HG03457 (cell line): ENCODE measurements around the gene TBC1D22A.

ENCODE experiments used
- ATAC-seq: cut with Tn5 transposase; IDR thresholded peaks from one replicate; pipeline ENCODE4 v1.9.1; 2021; ENCODE audit warnings: moderate number of reproducible peaks; ENCODE audit not compliant: unreplicated experiment

TBC1D22A gene

DNA sequence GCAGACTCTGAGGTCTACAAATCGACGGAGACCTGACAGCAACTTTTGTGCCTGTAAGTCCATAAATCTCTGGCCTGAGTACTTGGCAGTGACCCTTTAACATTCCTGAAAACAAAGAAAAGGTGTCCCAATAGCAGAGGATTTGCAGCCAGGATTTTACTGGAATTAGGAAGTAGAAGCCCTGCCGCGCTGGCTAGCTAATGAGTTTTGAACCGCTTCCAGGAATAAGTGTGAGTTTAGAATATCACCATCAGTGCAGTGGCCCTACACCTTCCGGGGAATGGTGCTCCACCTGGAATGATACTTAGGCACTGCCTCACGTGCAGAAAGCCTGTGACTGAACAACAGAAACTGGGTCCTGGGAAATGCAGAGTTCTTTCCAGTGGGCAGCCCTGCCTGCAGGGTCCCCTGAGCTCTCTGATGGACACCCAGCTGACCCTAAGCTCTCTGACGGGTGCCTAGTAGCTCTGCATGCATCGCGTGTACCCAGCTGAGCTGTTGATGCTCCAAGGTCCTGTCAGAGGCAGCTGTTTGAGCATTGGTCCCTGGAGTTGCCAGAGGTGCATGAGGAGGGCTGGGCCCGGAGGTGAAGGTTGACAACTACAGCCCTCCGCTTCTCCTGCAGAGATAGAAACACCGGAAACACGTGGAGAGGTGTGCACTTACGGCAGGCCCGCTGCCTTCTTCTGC is 380.9 kb downstream of the TBC1D22A start:
- no peak for ATAC-seq

DNA sequence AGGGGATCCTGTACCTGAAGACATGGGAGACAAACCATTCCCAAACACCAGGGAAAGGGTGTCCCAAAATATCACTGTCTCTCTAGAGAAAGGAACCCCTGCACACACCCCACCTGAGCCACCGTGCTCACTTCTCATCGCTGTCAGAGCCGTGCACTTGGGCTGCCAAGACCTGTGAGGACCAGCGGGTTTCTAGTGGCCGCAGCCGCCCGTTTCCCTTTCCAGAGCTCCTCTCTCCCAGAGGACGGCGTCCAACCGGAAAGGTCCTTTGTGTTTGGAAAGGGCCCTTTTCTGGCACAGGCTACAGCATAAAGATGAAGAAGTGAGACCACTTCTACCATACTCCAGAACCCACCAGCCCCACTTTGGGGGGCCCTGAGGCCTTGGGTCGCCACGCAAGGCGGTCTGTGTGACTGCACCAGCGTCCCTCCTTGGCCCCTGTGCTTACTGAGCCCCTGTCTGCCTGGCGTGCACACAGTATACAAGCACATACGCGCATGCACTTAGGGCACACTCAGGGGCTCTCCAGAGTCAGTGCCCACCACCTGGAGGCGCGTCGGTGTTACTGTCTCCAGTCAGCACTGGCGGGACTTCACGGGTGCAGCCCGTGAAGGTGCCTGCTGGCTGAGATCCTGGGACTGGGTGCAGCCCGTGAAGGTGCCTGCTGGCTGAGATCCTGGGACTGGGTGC is 381.8 kb downstream of the TBC1D22A start:
- no peak for ATAC-seq

DNA sequence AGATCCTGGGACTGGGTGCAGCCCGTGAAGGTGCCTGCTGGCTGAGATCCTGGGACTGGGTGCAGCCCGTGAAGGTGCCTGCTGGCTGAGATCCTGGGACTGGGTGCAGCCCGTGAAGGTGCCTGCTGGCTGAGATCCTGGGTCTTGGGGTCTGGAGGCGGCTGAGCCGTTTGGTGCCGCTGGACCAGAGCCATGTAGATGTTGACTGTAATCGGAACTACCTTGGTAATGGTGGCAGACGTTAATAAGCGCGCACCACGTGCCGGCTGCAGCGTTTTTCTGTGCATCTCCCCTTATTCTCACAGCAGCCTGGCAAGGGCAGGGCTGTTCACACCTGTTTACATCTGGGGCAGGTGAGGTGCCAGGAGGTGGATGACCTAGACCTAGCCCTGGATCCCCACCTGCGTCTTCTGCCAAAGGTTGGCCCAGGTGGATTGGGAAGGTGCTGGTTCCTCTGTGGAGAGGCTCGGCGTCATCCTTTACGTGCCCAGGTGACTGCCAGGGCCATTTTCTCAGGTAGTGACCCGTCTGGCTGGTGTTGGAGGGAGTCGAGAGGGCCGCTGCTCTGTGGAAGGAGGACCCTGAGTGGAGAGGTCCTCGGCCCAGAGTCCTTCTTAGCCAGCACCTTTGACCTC is 382.5 kb downstream of the TBC1D22A start:
- no peak for ATAC-seq

DNA sequence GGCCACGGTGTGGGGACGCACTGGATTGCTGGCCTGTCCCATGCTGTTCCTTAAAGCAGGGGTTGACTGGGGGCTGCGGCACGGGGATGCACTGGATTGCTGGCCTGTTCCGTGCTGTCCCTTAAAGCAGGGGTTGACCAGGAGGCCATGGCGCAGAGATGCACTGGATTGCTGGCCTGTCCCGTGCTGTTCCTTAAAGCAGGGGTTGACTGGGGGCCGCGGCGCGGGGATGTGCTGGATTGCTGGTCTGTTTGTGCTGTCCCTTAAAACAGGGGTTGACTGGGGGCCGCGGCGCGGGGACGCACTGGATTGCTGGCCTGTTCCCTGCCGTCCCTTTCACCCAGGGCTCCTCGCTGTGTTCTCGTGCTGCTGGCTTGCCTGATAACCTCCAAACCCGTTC is 383.4 kb downstream of the TBC1D22A start:
- ATAC-seq: no peak

DNA sequence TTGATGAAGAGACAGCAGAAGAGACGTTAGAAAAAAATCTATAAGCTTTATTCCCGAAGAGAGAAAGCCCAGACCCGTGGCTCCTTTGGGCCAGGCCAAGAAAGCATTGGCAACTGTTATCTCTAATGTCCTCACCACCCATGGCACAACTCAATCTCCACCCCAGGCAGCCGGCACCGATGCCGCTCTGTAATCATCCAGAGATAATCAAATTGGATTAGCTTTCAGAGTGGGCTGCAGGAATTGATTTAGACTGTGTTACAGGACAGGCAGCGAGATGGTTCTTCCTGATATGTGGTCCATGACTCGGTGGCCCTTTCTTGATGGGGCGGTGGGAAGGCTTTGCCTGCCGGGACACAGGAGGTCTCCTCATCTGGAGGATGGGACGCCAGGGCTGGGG is 383.9 kb downstream of the TBC1D22A start:
- no peak for ATAC-seq

DNA sequence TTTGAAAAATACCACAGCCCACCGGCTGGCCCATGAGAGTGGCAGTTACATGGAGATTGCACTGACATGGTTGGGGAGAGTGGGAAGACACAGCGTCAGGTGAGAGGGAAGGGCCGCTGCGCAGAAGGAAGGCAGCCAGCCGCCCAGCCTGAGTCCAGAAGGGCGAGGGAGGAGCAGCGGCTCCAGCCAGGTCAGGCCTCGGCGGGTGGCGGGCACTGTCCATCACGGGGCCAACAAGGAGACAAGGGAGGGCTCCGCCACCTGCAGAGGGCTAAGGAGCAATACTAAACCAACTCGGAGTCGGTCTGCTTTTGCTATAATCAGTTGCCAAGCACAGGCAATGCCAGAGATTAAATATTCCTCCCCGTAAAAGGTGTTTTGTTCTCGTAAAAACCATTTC is 384.5 kb downstream of the TBC1D22A start:
- ATAC-seq: no peak

DNA sequence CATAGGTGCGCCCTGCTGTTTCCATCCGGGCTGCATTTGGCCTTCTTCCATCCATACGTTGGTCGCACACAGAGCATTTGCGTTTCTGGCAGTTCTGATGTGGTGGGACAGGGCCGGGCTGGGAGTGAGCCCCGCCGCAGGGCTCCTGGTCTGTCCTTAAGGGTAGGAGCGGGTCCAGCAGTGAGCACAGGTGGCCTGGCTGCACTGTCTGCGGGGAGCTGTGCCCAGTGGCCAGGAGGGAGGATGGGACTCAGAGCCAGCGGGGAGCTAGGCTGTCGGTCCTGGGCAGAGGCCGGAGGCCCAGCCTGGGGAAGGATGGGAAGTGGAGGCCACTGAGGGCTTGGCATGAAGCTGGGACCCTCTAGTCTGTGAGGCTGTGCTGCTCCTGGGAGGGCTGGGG is 385.1 kb downstream of the TBC1D22A start:
- no peak for ATAC-seq

DNA sequence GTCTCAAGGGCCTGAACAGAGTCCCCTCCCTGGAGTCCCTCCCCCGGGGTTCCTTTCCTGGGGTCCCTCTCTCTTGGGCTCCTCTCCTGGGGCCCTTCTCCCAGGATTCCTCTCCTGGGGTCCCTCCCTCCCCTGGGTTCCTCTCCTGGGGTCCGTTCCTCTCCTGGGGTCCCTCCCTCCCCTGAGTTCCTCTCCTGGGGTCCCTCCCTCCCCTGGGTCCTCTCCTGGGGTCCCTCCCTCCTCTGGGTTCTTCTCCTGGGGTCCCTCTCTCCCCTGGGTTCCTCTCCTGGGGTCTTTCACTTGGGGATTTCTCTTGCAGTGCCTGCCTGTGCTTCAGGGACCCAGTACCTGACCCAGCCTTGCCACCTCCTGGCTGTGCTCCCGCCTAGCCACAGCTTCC is 386.1 kb downstream of the TBC1D22A start:
- no peak for ATAC-seq

DNA sequence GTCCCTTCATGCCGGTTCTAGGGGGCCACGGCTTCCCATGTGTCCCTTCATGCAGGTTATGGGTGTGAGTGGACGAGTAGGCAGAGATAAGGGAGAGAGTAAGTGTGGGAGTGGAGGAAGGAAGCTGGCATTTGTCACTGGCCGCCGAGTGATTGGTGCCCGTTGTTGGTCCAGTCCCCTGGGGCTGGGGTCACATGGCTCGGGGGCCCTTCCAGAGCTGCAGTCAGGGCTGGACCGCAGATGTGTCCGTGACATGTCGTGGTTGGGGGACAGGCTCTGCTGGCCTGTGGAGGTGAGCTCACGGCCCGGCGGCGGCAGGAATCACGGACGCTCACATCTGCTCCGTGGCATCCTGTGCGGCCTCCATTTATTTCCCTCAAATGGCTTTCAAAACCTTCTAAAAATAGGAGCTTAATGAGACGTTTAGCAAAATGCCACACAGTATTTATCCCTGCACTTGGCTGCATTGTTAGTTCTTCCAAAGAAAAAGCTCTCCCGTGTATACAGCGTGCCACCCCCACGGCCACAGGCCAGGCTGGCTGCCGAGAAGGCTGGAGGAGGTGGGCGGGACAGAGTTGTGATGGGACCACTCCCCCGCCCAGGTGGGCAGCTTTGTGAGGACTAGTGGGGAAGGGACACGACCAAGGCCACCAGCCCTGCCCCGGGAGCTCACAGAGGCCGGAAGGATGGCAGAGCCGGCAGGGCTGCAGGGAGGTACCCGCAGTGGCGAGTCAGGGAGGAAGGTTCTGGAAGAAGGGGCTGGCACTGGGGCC is 386.7 kb downstream of the TBC1D22A start:
- no peak for ATAC-seq

DNA sequence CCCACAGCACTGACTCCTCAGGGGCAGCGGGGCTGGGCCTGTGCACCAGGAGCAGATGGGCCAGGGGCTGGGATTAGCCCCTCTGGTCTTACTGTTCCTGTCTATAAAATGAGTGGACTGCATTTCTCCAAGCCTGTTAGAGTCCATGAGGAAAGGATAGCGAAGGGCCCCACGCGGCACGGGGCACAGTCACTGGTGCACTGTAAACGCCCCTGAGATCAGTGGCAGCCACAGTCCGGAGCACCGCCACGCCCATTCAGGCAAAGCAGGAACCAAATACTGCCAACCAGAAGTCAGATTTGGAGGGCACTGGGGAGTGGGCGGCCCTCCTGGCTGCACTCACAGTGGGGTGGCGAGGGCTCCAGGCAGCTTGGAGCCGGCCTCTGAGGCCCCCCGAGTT is 387.5 kb downstream of the TBC1D22A start:
- no peak for ATAC-seq

DNA sequence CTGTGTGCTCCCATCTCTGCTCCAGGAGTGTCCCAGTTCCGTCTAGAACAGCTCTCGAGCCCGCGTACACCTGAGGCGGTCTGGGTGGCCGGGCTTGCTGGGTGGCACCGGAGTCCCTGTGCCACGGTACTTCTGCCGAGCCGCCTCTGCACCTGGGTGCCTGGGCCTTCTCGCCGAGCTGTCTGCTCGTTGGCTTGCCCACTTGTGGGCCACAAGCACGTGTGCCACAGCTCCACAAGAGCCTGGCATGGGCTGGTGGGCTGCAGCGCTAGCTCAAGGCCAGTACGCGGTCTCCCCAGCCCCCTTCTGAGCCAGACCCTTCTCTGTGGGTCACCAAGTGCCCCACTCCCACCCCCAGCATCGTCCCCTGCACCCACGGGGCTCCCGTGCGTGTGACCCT is 388.0 kb downstream of the TBC1D22A start:
- no peak for ATAC-seq

DNA sequence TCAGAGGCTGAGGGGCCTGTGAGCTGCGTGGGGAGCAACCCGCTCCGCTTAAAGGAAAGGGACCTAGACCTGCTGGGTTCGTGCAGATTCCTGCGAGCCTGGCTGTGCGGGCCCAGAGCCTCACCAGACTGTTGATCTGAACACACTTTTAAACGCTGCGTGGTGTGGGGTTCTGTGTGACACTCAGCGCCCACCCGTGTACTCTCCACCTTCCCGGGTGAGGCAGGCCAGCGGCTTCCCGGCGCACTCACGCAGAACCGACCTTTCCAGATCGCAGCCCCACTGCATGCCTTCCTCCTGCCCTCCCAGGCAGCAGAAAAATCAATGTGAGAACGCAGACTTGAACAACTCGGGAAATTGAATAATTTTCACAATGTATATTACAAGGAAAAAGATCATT is 388.6 kb downstream of the TBC1D22A start:
- ATAC-seq: no peak

DNA sequence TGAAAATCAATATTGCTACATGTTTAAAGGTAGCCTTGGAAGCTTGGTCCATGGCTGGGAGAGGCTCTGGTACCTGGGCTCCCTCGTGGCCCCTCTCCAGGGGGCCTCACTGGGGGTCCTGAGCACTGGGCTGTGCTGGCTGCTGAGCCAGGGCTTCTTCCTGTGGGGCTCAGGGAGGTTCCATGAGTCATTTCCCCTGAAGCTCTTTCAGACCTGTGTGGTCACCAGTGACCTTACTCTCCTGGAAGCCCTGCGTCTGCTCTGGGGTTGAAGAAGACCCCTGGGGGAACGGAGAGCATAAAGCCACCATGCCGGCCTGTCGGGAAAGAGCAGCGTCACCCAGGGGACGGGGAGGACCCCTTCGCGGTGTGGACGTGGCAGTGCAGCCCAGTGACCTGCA is 389.0 kb downstream of the TBC1D22A start:
- no peak for ATAC-seq

DNA sequence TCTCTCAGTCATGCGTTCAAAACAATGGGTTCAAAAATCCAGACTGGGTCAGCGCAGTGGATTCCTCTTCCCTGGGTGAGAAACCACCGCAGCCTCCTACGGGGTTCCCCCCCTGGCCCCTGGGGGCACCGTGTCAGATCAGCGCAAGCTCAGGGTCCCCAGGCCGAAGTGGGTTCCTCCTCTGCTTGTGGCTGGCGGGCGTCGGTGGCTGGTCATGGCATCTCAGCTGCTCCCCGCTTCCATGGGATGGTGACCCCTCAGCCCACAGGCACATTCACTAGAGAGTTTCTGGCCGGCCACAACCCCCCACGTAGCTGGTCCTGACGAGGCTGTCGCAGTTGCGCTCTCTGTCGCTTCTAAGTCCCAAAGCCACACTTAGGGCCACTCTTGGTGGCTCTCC is 389.8 kb downstream of the TBC1D22A start:
- no peak for ATAC-seq

DNA sequence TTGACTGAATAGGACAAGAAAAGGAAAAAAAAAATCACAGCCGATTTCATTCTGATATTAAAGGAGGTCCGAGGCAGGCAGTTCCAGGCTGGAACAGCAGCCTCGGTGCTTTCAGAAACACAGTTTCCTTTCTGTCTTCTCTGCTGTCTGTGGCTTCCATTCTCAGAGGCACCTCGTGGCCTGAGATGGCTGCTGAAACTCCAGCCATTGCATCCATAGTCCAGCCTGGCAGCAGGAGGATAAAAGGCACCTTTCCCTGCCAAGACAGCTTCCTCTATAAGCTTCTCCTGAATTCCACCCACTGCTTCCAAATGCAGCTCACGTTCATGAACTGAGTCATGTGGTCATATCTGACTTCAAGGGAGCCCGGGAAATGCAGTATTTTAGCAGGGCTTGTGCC is 390.5 kb downstream of the TBC1D22A start:
- ATAC-seq: no peak

DNA sequence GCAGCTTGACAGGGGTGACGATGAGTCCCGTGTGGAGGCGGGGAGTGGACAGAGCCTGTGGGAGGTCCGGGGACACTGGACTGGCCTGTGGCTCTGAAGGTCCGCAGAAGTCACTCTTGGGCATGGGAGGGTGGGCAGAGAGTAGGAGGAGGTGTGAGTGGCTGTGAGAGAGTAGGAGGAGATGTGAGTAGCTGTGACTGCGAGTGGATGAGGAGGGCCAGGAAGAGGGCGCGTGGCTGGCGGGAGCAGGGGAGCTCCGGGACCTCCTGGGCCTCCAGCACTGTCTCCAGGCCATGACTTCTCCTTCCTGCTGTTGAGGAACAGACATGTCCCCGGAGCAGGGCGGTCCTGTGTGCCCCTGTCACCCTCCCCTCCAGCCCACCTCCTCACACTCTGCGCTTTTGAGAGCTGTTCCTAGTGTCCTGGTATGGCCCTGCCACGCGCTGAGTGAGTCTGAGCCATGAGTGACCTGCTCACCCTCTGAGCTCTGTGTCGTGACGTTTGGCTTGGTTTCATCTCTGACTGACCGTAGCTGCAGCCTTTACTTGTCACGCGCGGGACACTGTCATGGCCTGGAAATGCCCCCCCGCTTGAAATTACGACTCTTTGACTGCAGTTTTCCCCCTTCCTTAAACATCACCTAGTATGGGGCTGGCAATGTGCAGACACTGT is 391.5 kb downstream of the TBC1D22A start:
- ATAC-seq: no peak

DNA sequence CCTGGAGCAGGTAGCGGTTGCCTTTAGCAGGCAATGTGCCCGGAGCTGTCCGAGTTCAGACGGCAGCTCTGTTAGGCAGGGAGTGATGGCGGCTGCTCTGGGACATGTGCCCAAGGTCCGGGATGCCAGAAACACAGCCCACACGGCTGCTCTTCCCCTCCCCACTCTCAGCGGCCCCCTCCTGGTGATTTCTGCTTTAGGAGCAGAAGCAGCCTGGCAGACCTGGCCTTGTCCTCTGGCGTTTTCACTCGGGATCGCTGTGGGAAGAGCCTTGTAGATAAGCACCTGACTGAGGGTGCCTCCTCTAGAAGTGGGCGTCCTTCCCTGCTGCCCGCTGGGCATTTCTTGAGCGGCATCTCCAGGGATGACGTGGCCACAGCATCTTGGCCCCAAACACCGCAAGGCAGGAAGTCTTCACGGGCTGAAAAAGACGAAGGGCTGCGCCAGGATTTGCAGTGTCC is 392.2 kb downstream of the TBC1D22A start:
- ATAC-seq: no peak

DNA sequence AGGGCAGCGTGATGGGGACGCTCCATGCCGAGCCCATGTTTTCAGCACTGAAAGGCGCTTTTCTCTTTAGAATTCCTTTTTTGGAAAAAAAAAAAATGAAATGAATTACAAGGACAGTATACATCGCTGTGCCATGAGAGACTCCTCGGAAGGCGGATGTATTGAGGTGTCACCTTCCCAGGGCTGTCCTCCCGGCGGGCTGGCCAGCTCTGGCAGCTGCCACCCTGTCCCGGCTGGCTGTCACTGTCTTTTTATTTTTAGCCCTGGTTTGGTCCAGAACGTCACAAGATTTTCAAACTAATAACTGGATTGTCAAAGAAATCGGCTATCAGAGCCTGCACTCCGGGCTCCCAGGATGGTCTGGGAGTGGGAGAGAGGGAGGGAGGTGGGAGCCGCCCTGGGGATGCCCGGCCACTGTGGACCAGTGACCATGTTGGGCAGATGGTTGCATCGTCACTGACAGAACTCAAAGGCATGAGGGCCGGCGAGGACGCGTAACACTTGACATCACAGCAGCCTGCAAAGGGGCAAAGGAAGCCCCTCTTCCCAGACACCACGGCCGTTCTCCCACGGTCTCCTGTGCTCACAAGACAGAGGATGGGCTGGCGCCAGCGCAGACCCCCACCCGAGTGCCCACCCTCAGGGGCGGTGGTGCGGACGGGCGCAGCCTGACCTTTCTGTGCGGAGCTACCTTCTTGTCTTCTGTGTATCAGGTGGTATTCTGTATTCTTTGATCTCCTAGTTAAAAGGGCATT is 392.9 kb downstream of the TBC1D22A start:
- no peak for ATAC-seq

DNA sequence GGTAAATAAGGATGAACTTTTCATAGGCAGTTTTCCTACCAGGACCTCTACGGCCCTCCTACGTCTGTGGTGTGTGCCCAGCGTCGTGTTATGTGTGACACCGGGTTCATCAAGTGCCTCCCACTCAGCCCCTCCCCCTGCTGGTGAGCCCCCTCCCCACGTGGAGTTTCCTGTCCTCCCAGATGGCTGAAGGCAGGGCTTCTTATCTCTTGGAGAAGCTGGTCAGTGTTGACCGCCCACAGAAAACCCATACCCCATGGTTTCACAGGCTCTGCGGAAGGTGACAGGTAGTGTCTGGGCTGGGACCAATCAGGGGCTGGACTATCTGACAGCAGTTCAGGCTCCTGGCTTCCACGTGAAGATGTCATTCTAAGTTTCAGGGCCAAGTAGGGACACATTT is 393.5 kb downstream of the TBC1D22A start:
- no peak for ATAC-seq
